B cell (primary cell): Measurements from ENCODE around the gene SLC24A4.

ENCODE experiments used
- CTCF ChIP-seq: fragments of 200-600 bp; IDR thresholded peaks from one replicate; pipeline ENCODE4 v1.8.0; 2022; ENCODE audit warnings: antibody characterized with exemption, mild to moderate bottlenecking
- EZH2 ChIP-seq: IDR thresholded peaks from 2 replicates; pipeline ENCODE4 v1.6.1; 2012; ENCODE audit warnings: borderline replicate concordance, low read depth, mild to moderate bottlenecking, moderate library complexity, low read length; ENCODE audit not compliant: insufficient read depth, poor library complexity, severe bottlenecking

DNA sequence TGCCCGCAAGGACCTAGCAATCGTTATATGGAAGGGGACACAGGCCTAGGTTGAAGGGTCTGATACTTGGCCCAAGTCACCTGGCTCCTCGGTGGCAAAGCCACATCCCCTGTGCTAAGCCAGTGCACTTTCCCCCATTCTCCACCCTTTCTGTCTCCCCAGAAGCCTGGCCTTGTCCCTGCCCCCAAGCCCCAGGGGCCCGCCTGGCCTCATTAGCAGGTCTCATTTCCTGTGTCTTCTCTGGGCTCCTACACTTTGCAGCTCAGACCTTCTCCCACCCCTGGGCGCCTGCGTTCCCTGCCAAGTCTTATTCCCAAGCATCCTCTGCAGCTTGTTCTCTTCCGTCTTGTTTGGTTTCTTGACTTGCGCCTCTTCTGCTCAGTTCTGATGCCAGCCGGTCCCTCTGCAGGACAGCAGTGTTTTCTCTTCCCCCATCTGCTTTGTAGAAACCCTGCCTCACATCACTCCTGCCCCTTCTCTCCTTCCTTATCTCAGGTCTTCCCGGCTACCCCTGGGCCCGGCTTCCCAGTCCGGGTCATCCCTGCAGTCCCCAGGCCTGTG, 66.7 kb downstream of the SLC24A4 start:
- TF ChIP-seq CTCF (no peak), EZH2 (no peak)
